ENCODE data around the gene SPSB2.

Gene SPSB2

GRCh38 chr12:6846316-6846869, 26.7 kb downstream of the SPSB2 start:
- Mint-ChIP-seq H3K4me1 (peaks cover 13% of the 10 kb centered on the region), H3K9me3 (no peaks in the 10 kb centered on the region), H3K36me3 (no peaks in the 10 kb centered on the region), H3K27ac (no peak overlapping the region), H3K4me3 (no peak overlapping the region), H3K27me3 (peaks cover 6% of the 10 kb centered on the region)
- DNase-seq (ENCODE audit: low spot score in 2 of 2) = no peak
- no peak for ATAC-seq (ENCODE audit: low read depth)

GRCh38 chr12:6845395-6845794, 27.7 kb downstream of the SPSB2 start:
- no peak for ATAC-seq (ENCODE audit: low read depth)

GRCh38 chr12:6843118-6843902, 29.8 kb downstream of the SPSB2 start:
- no peak for ATAC-seq (ENCODE audit: low read depth)
- peaks cover 18% of the 10 kb centered on the region for H3K4me1 Mint-ChIP-seq

More at GRCh38 chr12:6845395-6845794, 27.7 kb downstream of the SPSB2 start:
- DNase-seq (ENCODE audit: low spot score in 2 of 2) = no peak
- Mint-ChIP-seq H3K9me3 (no peaks in the 10 kb centered on the region), H3K4me3 (no peak overlapping the region), H3K4me1 (peaks cover 10% of the 10 kb centered on the region), H3K27ac (no peak overlapping the region), H3K27me3 (peaks cover 6% of the 10 kb centered on the region), H3K36me3 (no peaks in the 10 kb centered on the region)

GRCh38 chr12:6842075-6842474, 31.0 kb downstream of the SPSB2 start:
- DNase-seq (ENCODE audit: low spot score in 2 of 2) (no peak), ATAC-seq (ENCODE audit: low read depth) (no peak)
- Mint-ChIP-seq H3K27ac (no peak overlapping the region), H3K36me3 (no peaks in the 10 kb centered on the region), H3K4me3 (no peak overlapping the region), H3K9me3 (no peaks in the 10 kb centered on the region), H3K27me3 (peaks cover 6% of the 10 kb centered on the region), H3K4me1 (peaks cover 18% of the 10 kb centered on the region)

More at GRCh38 chr12:6843118-6843902, 29.8 kb downstream of the SPSB2 start:
- H3K9me3 Mint-ChIP-seq = no peaks in the 10 kb centered on the region
- DNase-seq (ENCODE audit: low spot score in 2 of 2) = no peak
- H3K27ac Mint-ChIP-seq = no peak overlapping the region
- H3K27me3 Mint-ChIP-seq = peaks cover 6% of the 10 kb centered on the region
- H3K4me3 Mint-ChIP-seq = no peak overlapping the region
- no peaks in the 10 kb centered on the region for H3K36me3 Mint-ChIP-seq

- peak within 1 kb of the TSS; percentile 25 for H3K4me3 Mint-ChIP-seq
- no peaks in the 10 kb centered on the region for H3K36me3 Mint-ChIP-seq
- peaks cover 18% of the 10 kb centered on the region for H3K4me1 Mint-ChIP-seq
- no peak within 1 kb of the TSS for H3K27ac Mint-ChIP-seq
- no peak for ATAC-seq (ENCODE audit: low read depth)
- no peak for DNase-seq (ENCODE audit: low spot score in 2 of 2)
- no peaks in the 10 kb centered on the region for H3K9me3 Mint-ChIP-seq
- peaks cover 6% of the 10 kb centered on the region for H3K27me3 Mint-ChIP-seq
Observed at GRCh38 chr12:6840761-6841515, 32.2 kb downstream of the SPSB2 start, which contains the start of gene GNB3. Gene GNB3 (plus strand): TSS chr12:6840925. CDS start chr12:6841288, 363 bp downstream.

- Mint-ChIP-seq H3K27me3 (peaks cover 6% of the 10 kb centered on the region), H3K4me3 (peak overlapping the region; percentile 25), H3K9me3 (no peaks in the 10 kb centered on the region), H3K27ac (no peak overlapping the region), H3K4me1 (peaks cover 22% of the 10 kb centered on the region), H3K36me3 (no peaks in the 10 kb centered on the region)
- no peak for DNase-seq (ENCODE audit: low spot score in 2 of 2)
- peak; percentile 10 for ATAC-seq (ENCODE audit: low read depth)
Observed at GRCh38 chr12:6840330-6840729, 32.8 kb downstream of the SPSB2 start.

GRCh38 chr12:6839482-6840201, 33.5 kb downstream of the SPSB2 start:
- DNase-seq (ENCODE audit: low spot score in 2 of 2) (peak in 1 of 2 donors; percentile 45), ATAC-seq (ENCODE audit: low read depth) (peak; percentile 91)
- H3K27ac Mint-ChIP-seq = no peak overlapping the region
- H3K27me3 Mint-ChIP-seq = peaks cover 6% of the 10 kb centered on the region
- peaks cover 22% of the 10 kb centered on the region for H3K4me1 Mint-ChIP-seq
- no peaks in the 10 kb centered on the region for H3K36me3 Mint-ChIP-seq
- peak overlapping the region; percentile 25 for H3K4me3 Mint-ChIP-seq
- H3K9me3 Mint-ChIP-seq = no peaks in the 10 kb centered on the region

GRCh38 chr12:6838854-6839253, 34.2 kb downstream of the SPSB2 start:
- peaks cover 22% of the 10 kb centered on the region for H3K4me1 Mint-ChIP-seq
- H3K27me3 Mint-ChIP-seq = peaks cover 6% of the 10 kb centered on the region
- no peaks in the 10 kb centered on the region for H3K36me3 Mint-ChIP-seq
- H3K27ac Mint-ChIP-seq = no peak overlapping the region
- no peak for ATAC-seq (ENCODE audit: low read depth)
- H3K9me3 Mint-ChIP-seq = no peaks in the 10 kb centered on the region
- H3K4me3 Mint-ChIP-seq = peak overlapping the region; percentile 21
- DNase-seq (ENCODE audit: low spot score in 2 of 2) = no peak

- no peak for ATAC-seq (ENCODE audit: low read depth)
- H3K27ac Mint-ChIP-seq = no peak overlapping the region
- DNase-seq (ENCODE audit: low spot score in 2 of 2) = no peak
- H3K4me3 Mint-ChIP-seq = no peak overlapping the region
- H3K9me3 Mint-ChIP-seq = no peaks in the 10 kb centered on the region
- no peaks in the 10 kb centered on the region for H3K27me3 Mint-ChIP-seq
- peaks cover 17% of the 10 kb centered on the region for H3K4me1 Mint-ChIP-seq
- no peaks in the 10 kb centered on the region for H3K36me3 Mint-ChIP-seq
Observed at GRCh38 chr12:6837370-6838060, 35.6 kb downstream of the SPSB2 start.

GRCh38 chr12:6836851-6837250, 36.3 kb downstream of the SPSB2 start:
- ATAC-seq (ENCODE audit: low read depth) = no peak
- Mint-ChIP-seq H3K27me3 (no peaks in the 10 kb centered on the region), H3K36me3 (no peaks in the 10 kb centered on the region), H3K4me1 (peaks cover 17% of the 10 kb centered on the region), H3K27ac (no peak overlapping the region), H3K4me3 (no peak overlapping the region), H3K9me3 (no peaks in the 10 kb centered on the region)
- no peak for DNase-seq (ENCODE audit: low spot score in 2 of 2)

GRCh38 chr12:6834873-6835272, 38.2 kb downstream of the SPSB2 start:
- H3K27ac Mint-ChIP-seq = no peak overlapping the region
- peaks cover 9% of the 10 kb centered on the region for H3K27me3 Mint-ChIP-seq
- H3K36me3 Mint-ChIP-seq = no peaks in the 10 kb centered on the region
- no peaks in the 10 kb centered on the region for H3K9me3 Mint-ChIP-seq
- H3K4me3 Mint-ChIP-seq = no peak overlapping the region
- ATAC-seq (ENCODE audit: low read depth) (no peak), DNase-seq (ENCODE audit: low spot score in 2 of 2) (no peak)
- peaks cover 11% of the 10 kb centered on the region for H3K4me1 Mint-ChIP-seq

- ATAC-seq (ENCODE audit: low read depth) = no peak
- no peak for DNase-seq (ENCODE audit: low spot score in 2 of 2)
- Mint-ChIP-seq H3K4me3 (no peak overlapping the region), H3K27me3 (peaks cover 12% of the 10 kb centered on the region), H3K9me3 (no peaks in the 10 kb centered on the region), H3K36me3 (no peaks in the 10 kb centered on the region), H3K4me1 (peaks cover 11% of the 10 kb centered on the region), H3K27ac (no peak overlapping the region)
Observed at GRCh38 chr12:6834254-6834653, 38.8 kb downstream of the SPSB2 start.

- H3K36me3 Mint-ChIP-seq = no peaks in the 10 kb centered on the region
- H3K4me3 Mint-ChIP-seq = no peak overlapping the region
- peaks cover 12% of the 10 kb centered on the region for H3K4me1 Mint-ChIP-seq
- no peak for DNase-seq (ENCODE audit: low spot score in 2 of 2)
- peaks cover 17% of the 10 kb centered on the region for H3K27me3 Mint-ChIP-seq
- no peak overlapping the region for H3K27ac Mint-ChIP-seq
- no peaks in the 10 kb centered on the region for H3K9me3 Mint-ChIP-seq
- no peak for ATAC-seq (ENCODE audit: low read depth)
Observed at GRCh38 chr12:6833189-6833890, 39.8 kb downstream of the SPSB2 start.

All from memory B cell (primary cell).